PFSK-1 (cell line): Measurements from ENCODE around the gene IVL.

Experiments used
- POLR2AphosphoS5 ChIP-seq: IDR thresholded peaks from 2 replicates; pipeline ENCODE4 v1.6.1; 2012; ENCODE audit warnings: low read depth, mild to moderate bottlenecking, control low read depth, low read length, moderate library complexity
- TF ChIP-seq, protein P1 (sequence below), 2 experiments: IDR thresholded peaks; 2 replicates each; pipeline versions ENCODE4 v1.6.1 to v1.8.0; 2011 to 2012; ENCODE audit warnings: low read depth in 2 of 2, low read length in 2 of 2, control low read depth in 1 of 2, inconsistent platforms in 1 of 2, mild to moderate bottlenecking in 1 of 2, moderate library complexity in 1 of 2; ENCODE audit not compliant: insufficient read depth in 1 of 2

GRCh38 chr1:152904688-152905440 lies 3.5 kb upstream of the IVL start:
- no peak for TF ChIP-seq POLR2AphosphoS5
- TF ChIP-seq, protein P1, sequence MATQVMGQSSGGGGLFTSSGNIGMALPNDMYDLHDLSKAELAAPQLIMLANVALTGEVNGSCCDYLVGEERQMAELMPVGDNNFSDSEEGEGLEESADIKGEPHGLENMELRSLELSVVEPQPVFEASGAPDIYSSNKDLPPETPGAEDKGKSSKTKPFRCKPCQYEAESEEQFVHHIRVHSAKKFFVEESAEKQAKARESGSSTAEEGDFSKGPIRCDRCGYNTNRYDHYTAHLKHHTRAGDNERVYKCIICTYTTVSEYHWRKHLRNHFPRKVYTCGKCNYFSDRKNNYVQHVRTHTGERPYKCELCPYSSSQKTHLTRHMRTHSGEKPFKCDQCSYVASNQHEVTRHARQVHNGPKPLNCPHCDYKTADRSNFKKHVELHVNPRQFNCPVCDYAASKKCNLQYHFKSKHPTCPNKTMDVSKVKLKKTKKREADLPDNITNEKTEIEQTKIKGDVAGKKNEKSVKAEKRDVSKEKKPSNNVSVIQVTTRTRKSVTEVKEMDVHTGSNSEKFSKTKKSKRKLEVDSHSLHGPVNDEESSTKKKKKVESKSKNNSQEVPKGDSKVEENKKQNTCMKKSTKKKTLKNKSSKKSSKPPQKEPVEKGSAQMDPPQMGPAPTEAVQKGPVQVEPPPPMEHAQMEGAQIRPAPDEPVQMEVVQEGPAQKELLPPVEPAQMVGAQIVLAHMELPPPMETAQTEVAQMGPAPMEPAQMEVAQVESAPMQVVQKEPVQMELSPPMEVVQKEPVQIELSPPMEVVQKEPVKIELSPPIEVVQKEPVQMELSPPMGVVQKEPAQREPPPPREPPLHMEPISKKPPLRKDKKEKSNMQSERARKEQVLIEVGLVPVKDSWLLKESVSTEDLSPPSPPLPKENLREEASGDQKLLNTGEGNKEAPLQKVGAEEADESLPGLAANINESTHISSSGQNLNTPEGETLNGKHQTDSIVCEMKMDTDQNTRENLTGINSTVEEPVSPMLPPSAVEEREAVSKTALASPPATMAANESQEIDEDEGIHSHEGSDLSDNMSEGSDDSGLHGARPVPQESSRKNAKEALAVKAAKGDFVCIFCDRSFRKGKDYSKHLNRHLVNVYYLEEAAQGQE (IDR thresholded peaks at IDR 0.05; ENCODE audit: insufficient read depth in 1 of 2, low read depth in 2 of 2, low read length in 2 of 2) = no peak
